ENCODE measurements around the gene SLC35F4.

Gene SLC35F4

GRCh38 chr14:57610631-57611030 is 255.3 kb downstream of the SLC35F4 start:
- no peak for DNase-seq

GRCh38 chr14:57609192-57610075 is 256.5 kb downstream of the SLC35F4 start:
- no peak for DNase-seq

GRCh38 chr14:57607086-57607485 is 258.8 kb downstream of the SLC35F4 start:
- DNase-seq: no peak

- no peak for DNase-seq
Observed at GRCh38 chr14:57583396-57583795, 282.5 kb downstream of the SLC35F4 start.

GRCh38 chr14:57582746-57583145 is 283.1 kb downstream of the SLC35F4 start:
- DNase-seq: no peak

GRCh38 chr14:57578801-57579200 is 287.1 kb downstream of the SLC35F4 start:
- DNase-seq: no peak

GRCh38 chr14:57576498-57576897 is 289.4 kb downstream of the SLC35F4 start:
- DNase-seq: no peak

GRCh38 chr14:57575482-57575881 is 290.4 kb downstream of the SLC35F4 start:
- DNase-seq: no peak

- no peak for DNase-seq
Observed at GRCh38 chr14:57574617-57575288, 291.1 kb downstream of the SLC35F4 start.

- DNase-seq: no peak
Observed at GRCh38 chr14:57573173-57573572, 292.7 kb downstream of the SLC35F4 start.

- no peak for DNase-seq
Observed at GRCh38 chr14:57568554-57568953, 297.3 kb downstream of the SLC35F4 start.

GRCh38 chr14:57567220-57567619 is 298.7 kb downstream of the SLC35F4 start:
- DNase-seq: no peak

- no peak for DNase-seq
Observed at GRCh38 chr14:57560681-57561080, 305.2 kb downstream of the SLC35F4 start.

- no peak for DNase-seq
Observed at GRCh38 chr14:57559576-57559975, 306.3 kb downstream of the SLC35F4 start.

GRCh38 chr14:57549765-57550420 is 316.0 kb downstream of the SLC35F4 start:
- DNase-seq: no peak

- DNase-seq: no peak
Observed at GRCh38 chr14:57549016-57549564, 316.8 kb downstream of the SLC35F4 start.

- no peak for DNase-seq
Observed at GRCh38 chr14:57547131-57547530, 318.8 kb downstream of the SLC35F4 start.

- no peak for DNase-seq
Observed at GRCh38 chr14:57533214-57533613, 332.7 kb downstream of the SLC35F4 start.

- DNase-seq: no peak
Observed at GRCh38 chr14:57530571-57530970, 335.3 kb downstream of the SLC35F4 start.

GRCh38 chr14:57526942-57527341 is 338.9 kb downstream of the SLC35F4 start:
- DNase-seq: no peak

- DNase-seq: no peak
Observed at GRCh38 chr14:57519043-57519442, 346.8 kb downstream of the SLC35F4 start.
